C4-2B (cell line): ENCODE measurements around the gene OR1F1.
"Not testable (repeated sequence)": the region's sequence is repeated elsewhere in the genome, so short reads cannot be mapped to it uniquely, and the experiment has no call there.

Source experiments
- H3K27ac ChIP-seq: fragments of 450-650 bp; 2 replicates; pipeline ENCODE4 v1.5.1; 2017
- CTCF ChIP-seq: fragments of 450-650 bp; conservative IDR thresholded peaks from 2 replicates; pipeline ENCODE4 v1.5.1; 2017; ENCODE audit warnings: mild to moderate bottlenecking
- ZFX ChIP-seq: fragments of 450-650 bp; IDR thresholded peaks from 2 replicates; pipeline ENCODE4 v1.6.1; 2017

OR1F1 gene

DNA sequence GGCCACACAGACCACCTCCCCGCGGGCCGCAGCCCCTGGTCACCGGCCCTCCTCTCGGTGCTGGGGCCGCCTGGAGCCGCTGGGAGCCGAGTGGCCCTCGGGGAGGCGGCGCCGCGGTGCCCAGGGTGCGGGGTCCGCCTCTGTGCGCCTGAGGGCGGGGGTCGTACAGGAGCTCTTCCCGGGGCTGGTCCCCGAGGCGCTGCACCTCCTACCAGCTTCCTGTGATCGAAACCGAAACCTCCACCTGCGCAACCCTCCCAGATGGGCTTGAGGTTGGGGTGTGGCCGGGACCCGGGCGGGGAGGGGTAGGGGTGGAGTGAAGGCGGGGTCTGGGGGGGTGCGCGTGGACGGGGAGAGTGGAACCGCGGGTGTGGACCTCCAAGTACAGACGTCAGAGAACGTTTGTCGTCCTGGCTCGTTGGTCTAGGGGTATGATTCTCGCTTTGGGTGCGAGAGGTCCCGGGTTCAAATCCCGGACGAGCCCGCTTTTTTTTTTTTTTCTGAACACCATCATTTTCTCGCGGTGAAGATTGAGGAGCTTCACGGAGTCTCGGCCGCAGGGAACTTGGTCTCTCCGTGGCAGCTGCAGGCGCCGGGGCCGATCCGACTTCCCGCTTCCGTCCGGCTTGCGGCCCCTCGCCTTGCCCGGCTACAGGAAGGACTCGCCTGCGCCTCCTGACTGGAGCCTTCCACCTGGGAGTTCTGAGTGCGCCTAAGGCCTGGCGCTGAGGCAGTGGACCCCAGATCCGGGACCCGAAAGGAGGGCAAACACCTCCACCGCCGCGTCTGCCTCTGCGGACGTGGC lies 29.3 kb upstream of the OR1F1 start:
- peak overlapping the region; percentile 81 for H3K27ac ChIP-seq
- TF ChIP-seq ZFX = no peak
- TF ChIP-seq CTCF = no peak

- H3K27ac ChIP-seq = no peak overlapping the region
- no peak for TF ChIP-seq CTCF
- TF ChIP-seq ZFX = no peak
Observed at GRCh38 chr16:3161235-3162018, 26.6 kb upstream of the OR1F1 start.

DNA sequence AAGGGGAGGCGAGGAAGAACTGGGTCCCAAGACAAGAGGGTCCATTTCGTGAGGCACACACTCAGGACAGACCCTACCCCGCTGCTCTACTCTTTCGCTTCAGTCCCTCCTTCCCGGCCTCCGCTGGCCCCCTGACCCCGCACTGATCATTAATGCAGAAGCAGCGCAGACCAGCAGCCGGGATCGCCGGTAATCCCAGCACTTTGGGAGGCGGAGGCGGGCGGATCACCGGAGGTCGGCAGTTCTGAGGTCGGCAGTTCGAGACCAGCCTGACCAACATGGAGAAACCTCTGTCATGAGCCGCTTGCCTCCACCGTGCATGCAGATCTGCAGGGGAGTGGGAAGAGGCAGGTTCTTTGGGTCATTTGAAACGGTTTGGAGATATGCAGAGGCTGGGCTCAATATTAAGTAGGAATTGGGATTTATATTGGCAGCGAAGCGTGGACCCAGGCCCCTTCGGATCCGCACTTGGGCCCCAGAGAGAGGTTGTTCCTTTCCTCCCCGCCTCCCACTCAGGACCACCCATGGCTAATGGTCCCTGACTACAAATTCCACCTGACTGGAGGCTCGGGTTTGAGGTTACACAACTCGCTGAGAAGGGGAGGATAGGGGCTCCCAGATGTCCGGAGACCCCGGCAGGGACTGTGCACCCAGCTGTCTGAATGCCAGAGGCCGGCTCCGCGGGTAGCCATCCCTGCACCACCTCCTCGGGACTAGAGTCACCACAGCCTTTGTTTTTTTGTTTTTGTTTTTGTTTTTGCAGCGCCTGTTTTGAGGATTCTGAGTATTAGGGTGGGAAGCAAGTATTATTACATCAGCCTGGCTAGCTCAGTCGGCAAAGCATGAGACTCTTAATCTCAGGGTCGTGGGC lies 23.6 kb upstream of the OR1F1 start:
- TF ChIP-seq CTCF (no peak), ZFX (no peak)
- no peak overlapping the region for H3K27ac ChIP-seq

DNA sequence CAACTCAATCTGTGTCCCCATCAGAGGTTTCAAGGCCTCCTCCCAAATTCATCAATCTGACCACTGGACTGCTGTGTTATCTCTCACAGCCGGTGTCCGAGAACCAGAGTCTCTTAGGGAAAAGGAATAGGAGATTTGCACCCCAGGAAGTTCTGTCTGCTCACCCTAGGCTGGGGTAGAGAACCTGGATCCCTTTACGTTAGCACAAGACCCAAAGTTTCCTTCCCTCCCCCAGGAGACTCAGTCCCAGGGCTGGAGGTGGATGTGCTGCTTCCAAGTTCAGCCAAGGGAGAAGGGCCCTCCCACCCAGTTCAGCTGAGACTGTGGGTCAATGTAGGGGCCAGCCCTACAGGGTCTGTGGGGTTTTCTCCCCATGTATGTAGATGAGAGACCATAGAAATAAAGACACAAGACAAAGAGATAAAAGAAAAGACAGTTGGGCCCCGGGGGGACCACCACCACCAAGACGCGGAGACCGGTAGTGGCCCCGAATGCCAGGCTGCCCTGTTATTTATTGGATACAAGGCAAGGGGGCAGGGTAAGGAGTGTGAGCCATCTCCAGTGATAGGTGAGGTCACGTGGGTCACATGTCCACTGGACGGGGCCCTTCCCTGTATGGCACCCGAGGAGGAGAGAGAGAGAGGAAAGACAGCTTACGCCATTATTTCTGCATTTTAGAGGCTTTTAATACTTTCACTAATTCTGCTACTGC lies 22.7 kb upstream of the OR1F1 start:
- H3K27ac ChIP-seq = no peak overlapping the region
- no peak for TF ChIP-seq CTCF
- no peak for TF ChIP-seq ZFX

- no peak overlapping the region for H3K27ac ChIP-seq
- TF ChIP-seq ZFX (no peak), CTCF (no peak)
Observed at GRCh38 chr16:3166505-3166886, 21.5 kb upstream of the OR1F1 start.

- not testable (repeated sequence) for H3K27ac ChIP-seq
Observed at GRCh38 chr16:3168729-3169128, 19.3 kb upstream of the OR1F1 start.
